ENCODE data around the gene SLC22A23.

The SLC22A23 gene

GRCh38 chr6:3403238-3404173, 53.3 kb downstream of the SLC22A23 start:
- TF ChIP-seq CTCF (IDR thresholded peaks at IDR 0.05) (no peak), ZFX (IDR thresholded peaks at IDR 0.05; ENCODE audit: borderline replicate concordance) (no peak)
- peak overlapping the region; percentile 96 for H3K27ac ChIP-seq

DNA sequence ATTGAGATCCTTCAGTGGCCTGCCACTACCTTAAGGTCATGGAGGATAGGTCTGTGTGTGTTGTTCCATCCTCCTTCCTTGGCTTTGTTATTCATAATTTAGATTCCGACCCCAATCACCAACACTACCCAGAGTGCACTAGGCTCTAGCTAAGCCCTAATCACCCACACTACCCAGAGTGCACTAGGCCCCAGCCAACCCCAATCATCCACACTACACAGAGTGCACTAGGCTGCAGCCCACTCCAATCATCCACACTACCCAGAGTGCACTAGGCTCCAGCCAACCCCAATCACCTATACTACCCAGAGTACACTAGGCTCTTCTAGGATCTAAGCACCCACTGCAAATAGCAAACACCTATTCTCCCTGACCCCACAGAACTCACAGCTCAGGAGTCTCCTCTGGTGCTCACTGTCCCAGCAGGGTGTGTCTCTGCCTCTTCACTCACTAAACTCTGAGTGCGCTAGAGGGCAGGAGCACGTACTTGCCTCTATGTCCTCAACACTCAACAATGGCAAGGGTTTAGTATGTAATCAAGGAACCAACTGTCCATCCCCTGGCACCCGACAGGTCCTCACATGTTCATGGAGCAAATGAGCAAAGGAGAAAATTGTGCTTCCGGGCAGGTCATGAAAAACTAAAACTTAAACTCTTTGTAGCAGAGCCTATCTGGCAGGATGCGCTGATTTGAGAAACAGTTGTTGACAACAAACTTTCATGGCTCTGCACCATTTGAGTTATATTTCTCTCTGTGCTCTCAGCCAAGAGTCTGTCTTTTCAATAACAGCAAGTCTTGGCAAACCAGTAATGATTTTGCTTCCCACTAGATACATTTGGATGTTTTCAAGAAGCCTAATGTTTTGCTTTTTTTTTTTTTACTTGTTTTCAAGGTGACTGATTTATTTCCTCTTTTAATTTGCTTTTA, 54.3 kb downstream of the SLC22A23 start:
- TF ChIP-seq ZFX (IDR thresholded peaks at IDR 0.05; ENCODE audit: borderline replicate concordance) (no peak), CTCF (IDR thresholded peaks at IDR 0.05) (peak; percentile 13; the same call in 1 of the 2 replicates)
- H3K27ac ChIP-seq: peak overlapping the region; percentile 96

DNA sequence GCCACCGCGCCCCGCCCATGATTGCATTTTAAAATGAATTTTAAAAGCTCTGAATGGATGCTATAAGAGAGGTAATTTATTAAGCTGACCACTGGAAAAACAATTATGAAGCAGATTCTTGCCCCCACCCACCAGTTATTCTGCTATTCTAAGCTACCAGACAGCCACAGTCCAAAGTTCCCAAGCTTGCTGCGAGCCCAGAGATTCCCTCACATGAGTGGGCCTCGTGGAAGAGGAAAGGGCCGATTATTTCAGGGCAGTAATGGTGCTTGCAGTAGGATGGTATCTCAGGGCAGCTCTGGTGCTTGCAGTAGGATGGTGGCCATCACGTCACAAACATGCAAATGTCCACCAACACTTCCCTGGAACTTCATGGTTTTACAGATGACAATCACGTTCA, 56.7 kb downstream of the SLC22A23 start:
- H3K27ac ChIP-seq: peak overlapping the region; percentile 96
- TF ChIP-seq CTCF (IDR thresholded peaks at IDR 0.05): no peak
- no peak for TF ChIP-seq ZFX (IDR thresholded peaks at IDR 0.05; ENCODE audit: borderline replicate concordance)

DNA sequence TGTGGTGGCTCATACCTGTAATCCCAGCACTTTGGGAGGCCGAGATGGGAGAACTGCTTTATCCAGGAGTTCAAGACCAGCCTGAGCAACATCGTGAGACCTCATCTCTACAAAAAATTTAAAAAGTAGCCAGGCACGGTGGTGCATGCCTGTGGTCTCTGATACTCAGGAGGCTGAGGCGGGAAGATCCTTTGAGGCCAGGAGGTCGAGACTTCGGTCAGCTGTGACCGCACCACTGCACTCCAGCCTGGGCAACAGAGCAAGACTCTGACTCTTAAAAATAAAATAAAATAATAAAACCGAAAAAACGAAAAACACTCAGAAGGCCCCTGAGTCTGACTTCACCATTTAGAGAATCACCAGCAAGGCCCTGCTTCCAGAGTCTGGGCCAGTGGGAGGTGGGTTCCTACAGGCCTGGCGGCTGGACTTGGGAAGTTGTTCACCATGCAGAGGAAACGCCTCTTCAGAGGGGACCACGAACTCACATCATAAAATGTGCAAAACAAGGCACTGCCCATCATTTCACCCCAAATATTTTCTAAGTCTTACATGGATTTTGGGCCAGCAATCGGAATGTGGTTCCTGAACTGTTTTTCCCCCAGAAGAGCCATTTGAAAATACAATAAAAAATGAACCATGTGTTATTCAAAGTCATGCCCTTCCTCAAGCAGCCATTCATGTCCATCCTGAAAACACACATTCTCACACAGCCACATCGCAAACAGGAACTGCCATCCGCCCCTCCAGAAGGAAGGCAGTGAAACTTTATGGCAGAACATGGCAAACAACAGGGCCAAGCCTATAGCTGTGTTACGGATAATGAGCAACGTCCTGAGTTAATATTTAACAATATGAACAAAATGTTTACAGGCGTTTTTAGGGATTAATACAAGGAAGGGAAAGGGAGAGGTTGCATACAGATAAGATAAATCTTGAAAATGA, 57.8 kb downstream of the SLC22A23 start:
- peak overlapping the region; percentile 96 for H3K27ac ChIP-seq
- TF ChIP-seq ZFX (IDR thresholded peaks at IDR 0.05; ENCODE audit: borderline replicate concordance): no peak

GRCh38 chr6:3398165-3398562, 58.7 kb downstream of the SLC22A23 start:
- TF ChIP-seq ZFX (IDR thresholded peaks at IDR 0.05; ENCODE audit: borderline replicate concordance) (no peak), CTCF (IDR thresholded peaks at IDR 0.05) (no peak)
- H3K27ac ChIP-seq: peak overlapping the region; percentile 96

DNA sequence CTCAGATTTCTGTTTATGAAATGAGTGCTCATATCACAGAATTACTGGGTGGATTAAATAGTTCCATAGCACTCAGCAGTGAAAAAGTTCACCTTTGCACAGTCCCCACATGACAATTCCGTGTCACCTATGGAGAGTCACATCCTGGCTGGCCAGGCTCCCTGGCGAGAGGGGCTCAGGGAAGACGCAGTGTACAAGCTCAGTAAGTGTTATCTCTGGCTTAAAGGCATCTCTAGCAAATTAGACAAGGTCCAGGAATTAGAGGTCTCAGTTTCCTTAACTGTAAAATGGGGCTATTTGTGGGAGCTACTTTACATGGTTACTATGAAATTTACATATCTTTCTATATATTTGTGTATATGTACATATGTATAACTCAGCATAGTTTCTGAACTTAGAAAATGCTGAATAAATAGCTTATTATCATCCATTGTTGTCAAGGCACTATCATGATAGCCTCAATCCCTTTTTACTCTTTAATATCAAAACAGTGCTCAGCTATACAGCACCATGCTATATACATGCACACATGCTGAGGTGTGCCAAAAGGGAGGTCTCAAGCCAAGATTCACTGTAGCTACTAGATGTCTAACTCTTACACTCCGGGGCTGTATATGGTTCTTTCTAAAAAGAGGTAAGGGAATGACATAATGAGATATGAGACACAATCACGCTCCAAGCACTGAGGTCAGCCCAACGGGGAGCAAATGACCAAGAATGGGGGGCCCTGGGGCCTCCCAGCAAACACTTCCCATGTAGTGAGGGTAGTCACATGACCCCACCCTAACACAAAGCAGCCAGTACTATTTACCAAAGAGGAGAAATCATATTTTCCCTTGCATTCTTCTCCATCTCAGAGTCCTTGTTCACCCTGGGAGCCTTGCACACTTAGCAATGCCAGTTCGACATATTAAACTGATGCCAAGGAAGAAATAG, 59.4 kb downstream of the SLC22A23 start:
- no peak for TF ChIP-seq ZFX (IDR thresholded peaks at IDR 0.05; ENCODE audit: borderline replicate concordance)
- TF ChIP-seq CTCF (IDR thresholded peaks at IDR 0.05): no peak
- H3K27ac ChIP-seq: peak overlapping the region; percentile 96

Measured in 22Rv1 (cell line).